Adrenal gland (tissue), 12 donors: Measurements from ENCODE around the gene HOXC6. TPM values are rescaled to one million over a fixed set of nuclear protein-coding genes. Genes with fewer than 3 reads are reported as not detected.

Experiments used
- DNase-seq, 7 donors: peaks; one replicate each; pipeline ENCODE4 v3.0.0-alpha.2; 2019 to 2020
- H3K27ac ChIP-seq, 5 donors: fragments of 200-600 bp; sonication (generic) in 4 of 5; 1 replicate in 3 of 5; 2 replicates in 2 of 5; pipeline versions ENCODE4 v1.5.1 to v1.8.0; 2016 to 2020; ENCODE audit warnings: mild to moderate bottlenecking in 1 of 5
- H3K27me3 ChIP-seq: fragments of 200-600 bp; 2 replicates; pipeline ENCODE4 v1.8.0; 2021
- H3K36me3 ChIP-seq, 2 donors: fragments of 200-600 bp; replicated peaks in 1 of 2; 1 replicate in 1 of 2; 2 replicates in 1 of 2; pipeline versions ENCODE4 v1.5.1 to v1.8.0; 2018 to 2022
- H3K4me1 ChIP-seq, 2 donors: fragments of 200-600 bp; replicated peaks in 1 of 2; 1 replicate in 1 of 2; 2 replicates in 1 of 2; pipeline versions ENCODE4 v1.5.1 to v1.8.0; 2018 to 2021
- H3K4me3 ChIP-seq, 4 donors: fragments of 200-600 bp; sonication (generic) in 3 of 4; one replicate each; pipeline ENCODE4 v1.5.1; 2016 to 2018
- H3K9me3 ChIP-seq, 3 donors: fragments of 200-600 bp; sonication (generic) in 1 of 3; replicated peaks in 1 of 3; 1 replicate in 2 of 3; 2 replicates in 1 of 3; pipeline versions ENCODE4 v1.5.1 to v1.8.0; 2016 to 2021
- CTCF ChIP-seq, 6 experiments: fragments of 450-650 bp in 4 of 6; fragments of 200-600 bp in 2 of 6; sonication (generic) in 1 of 6; IDR thresholded peaks; 1 replicate in 5 of 6; 2 replicates in 1 of 6; pipeline versions ENCODE4 v1.5.1 to v1.8.0; 2016 to 2021; ENCODE audit warnings: antibody characterized with exemption in 6 of 6, mild to moderate bottlenecking in 2 of 6, moderate library complexity in 1 of 6
- POLR2A ChIP-seq, 2 donors: fragments of 450-650 bp; IDR thresholded peaks; one replicate each; pipeline ENCODE4 v1.6.1; 2017; ENCODE audit warnings: antibody characterized with exemption in 2 of 2, mild to moderate bottlenecking in 2 of 2, moderate library complexity in 1 of 2
- WGBS, 4 donors: extraction: QIAGEN DNeasy Blood & Tissue Kit in 2 of 4; methylation state at CpG; one replicate each; pipeline versions ENCODE4 v1.1.5 to v1.1.7; 2013 to 2017; 5-methylcytosine and 5-hydroxymethylcytosine counted together
- intact Hi-C, 2 donors: fragments of 100-400 bp; cut with DNase I; formaldehyde crosslinking; loops; one replicate each; pipeline versions ENCODE4 v1.14.1 to v1.15.0; 2022 to 2023
- polyA plus RNA-seq, 3 donors: library from polyadenylated mRNA; stranded (reverse); fragments of 200-250 nt in 2 of 3; fragments of 350-450 nt in 1 of 3; fragmentation: Illumina TruSeq in 1 of 3; extraction: RNeasy Lipid Tissue Mini Kit (QIAGEN cat#74804) in 1 of 3; gene quantifications; one replicate each; pipeline ENCODE4 v1.2.3, GENCODE V29; 2013 to 2014
- total RNA-seq, 9 donors: library from RNA; depleted of rRNA in 4 of 9; stranded (reverse); fragments of >200 nt in 4 of 9; fragments of 120-200 nt in 1 of 9; fragmentation: NEBNext Ultra II Directional in 1 of 9; extraction: Animal tissue kit (Norgen Biotek cat#: 25700) in 1 of 9; gene quantifications; one replicate each; pipeline versions ENCODE4 v1.1.0 to v1.2.4, GENCODE V29; 2013 to 2023
- donor health status: healthy with polysubstance abuse.
- donor health status: Bipolar disorder and iron deficiency.
- donor health status: DM: yes; HTN: yes; CAD: no.
- donor health status: DM: no; HTN: no; CAD: no.
- donor health status: DM: no; HTN: no; CAD: no.
- donor health status: DM: yes; HTN: yes; CAD: no.

The HOXC6 gene
- total and polyA plus RNA-seq, 12 donors: 1.5 to 23.1 (median 13.2) TPM

GRCh38 chr12:54025499-54026405, 2.5 kb upstream of the HOXC6 start:
- 46 to 69% (median 52%) methylated on average over 7 of the region's 7 CpGs for WGBS, 4 donors
- Histone ChIP-seq H3K27me3 (no peaks in the 10 kb centered on the region), H3K4me1 (peaks cover 6 to 25% of the 10 kb centered on the region in 2 donors), H3K9me3 (no peaks in the 10 kb centered on the region), H3K36me3 (no peaks in the 10 kb centered on the region), H3K27ac (peak overlapping the region in 3 of 5 donors; percentile 48 to 95 (median 83)), H3K4me3 (no peak overlapping the region)
- TF ChIP-seq CTCF (IDR thresholded peaks at IDR 0.05) (no peak), POLR2A (IDR thresholded peaks at IDR 0.05) (no peak)
- DNase-seq: peak in 1 of 7 donors; percentile 53
- intact Hi-C loops: no loop called here

- TF ChIP-seq CTCF (IDR thresholded peaks at IDR 0.05) (no peak), POLR2A (IDR thresholded peaks at IDR 0.05) (no peak)
- no peak overlapping the region for H3K4me3 ChIP-seq
- no peak for DNase-seq
- intact Hi-C loops: no loop called here
- H3K36me3 ChIP-seq: no peaks in the 10 kb centered on the region
- peak overlapping the region in 3 of 5 donors; percentile 52 to 95 (median 83) for H3K27ac ChIP-seq
- peaks cover 6 to 34% of the 10 kb centered on the region in 2 donors for H3K4me1 ChIP-seq
- H3K27me3 ChIP-seq: no peaks in the 10 kb centered on the region
- 50 to 53% (median 53%) methylated on average over 19 to 22 of the region's 22 CpGs for WGBS, 4 donors
- H3K9me3 ChIP-seq: no peaks in the 10 kb centered on the region
Observed at GRCh38 chr12:54026640-54027441, 1.4 kb upstream of the HOXC6 start.

GRCh38 chr12:54027442-54027786, 826 bp upstream of the HOXC6 start:
- 58 to 73% (median 64%) methylated on average over 3 of the region's 3 CpGs for WGBS, 4 donors
- peak overlapping the region in 3 of 5 donors; percentile 52 to 95 (median 83) for H3K27ac ChIP-seq
- intact Hi-C loops: no loop called here

More at GRCh38 chr12:54027442-54027786, 826 bp upstream of the HOXC6 start:
- no peak for DNase-seq
- no peaks in the 10 kb centered on the region for H3K9me3 ChIP-seq
- TF ChIP-seq POLR2A (IDR thresholded peaks at IDR 0.05): no peak
- TF ChIP-seq CTCF (IDR thresholded peaks at IDR 0.05): no peak
- H3K27me3 ChIP-seq: no peaks in the 10 kb centered on the region
- H3K4me3 ChIP-seq: peak overlapping the region in 1 of 4 donors; percentile 1
- H3K36me3 ChIP-seq: no peaks in the 10 kb centered on the region
- peaks cover 6 to 40% of the 10 kb centered on the region in 2 donors for H3K4me1 ChIP-seq
